Stimulated activated naive CD8-positive, alpha-beta T cell treated with anti-CD3 and anti-CD28 coated beads, Interleukin-15, Interleukin-2, amounts not matched to agents 100 U/mL and 50 U/mL, for 24 hours (primary cell): ENCODE measurements around the gene ITGBL1.

Source experiments
- ATAC-seq: fragments of 150-1000 bp; cut with Tn5 transposase; one replicate; pipeline ENCODE4 v1.10.0; 2021
- DNase-seq: peaks from one replicate; pipeline ENCODE4 v3.0.0; 2021

ITGBL1 gene

DNA sequence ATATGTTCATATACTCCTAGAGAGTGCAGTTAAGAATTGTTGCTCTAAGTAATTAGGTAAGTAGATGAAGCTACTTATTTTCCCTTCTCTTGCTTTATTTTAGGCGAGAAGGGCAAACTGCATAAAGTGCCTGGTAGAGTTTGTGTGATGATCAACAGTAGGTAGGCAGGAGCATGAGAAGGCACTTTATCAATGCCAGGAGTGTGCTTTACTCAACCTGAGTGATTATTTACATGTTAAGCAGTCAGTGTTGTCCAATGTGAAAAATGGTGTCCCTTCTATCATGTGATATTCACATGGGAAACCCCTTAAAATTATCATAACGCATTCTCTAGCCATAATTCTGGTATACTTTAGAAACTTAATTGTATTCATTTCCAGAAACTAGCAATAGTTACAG is 294.0 kb downstream of the ITGBL1 start:
- DNase-seq (no peak), ATAC-seq (no peak)

DNA sequence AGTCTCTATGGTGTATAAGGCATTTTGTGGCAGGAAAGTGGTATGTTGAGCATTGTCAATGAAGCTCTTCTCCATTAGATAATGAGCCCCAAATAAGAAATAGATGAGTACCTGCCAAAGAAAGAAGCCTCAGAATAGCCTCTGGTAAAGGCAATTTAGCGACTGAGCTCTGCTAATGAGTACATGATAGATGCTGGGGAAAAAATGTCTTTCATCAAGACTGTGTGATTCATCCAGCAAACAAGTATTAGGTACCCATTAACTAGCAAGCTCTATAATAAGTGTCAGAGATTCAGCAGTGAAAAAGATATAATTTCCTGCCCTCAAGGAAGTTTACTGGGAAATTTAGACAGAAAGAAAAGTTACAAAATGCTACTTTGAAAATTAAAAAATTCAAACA is 294.6 kb downstream of the ITGBL1 start:
- DNase-seq: no peak
- no peak for ATAC-seq

DNA sequence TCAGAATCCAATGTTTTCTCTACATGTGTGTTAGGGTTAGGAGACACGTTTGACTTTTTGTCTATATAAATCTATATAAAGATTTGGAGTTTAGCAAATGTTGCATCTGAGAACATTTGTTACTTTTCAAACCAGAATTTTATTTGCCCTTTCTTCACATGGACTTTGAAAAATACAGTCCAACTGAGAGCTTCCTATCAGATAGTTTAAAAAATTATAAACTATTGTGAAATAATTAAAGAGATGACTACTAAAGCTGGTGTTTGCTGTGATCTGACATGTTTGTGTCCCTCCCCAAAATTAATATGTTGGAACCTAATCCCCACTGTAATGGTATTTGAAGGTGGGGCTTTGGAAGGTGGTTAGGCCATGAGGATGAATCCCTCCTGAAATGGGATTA is 297.1 kb downstream of the ITGBL1 start:
- ATAC-seq: no peak
- no peak for DNase-seq

DNA sequence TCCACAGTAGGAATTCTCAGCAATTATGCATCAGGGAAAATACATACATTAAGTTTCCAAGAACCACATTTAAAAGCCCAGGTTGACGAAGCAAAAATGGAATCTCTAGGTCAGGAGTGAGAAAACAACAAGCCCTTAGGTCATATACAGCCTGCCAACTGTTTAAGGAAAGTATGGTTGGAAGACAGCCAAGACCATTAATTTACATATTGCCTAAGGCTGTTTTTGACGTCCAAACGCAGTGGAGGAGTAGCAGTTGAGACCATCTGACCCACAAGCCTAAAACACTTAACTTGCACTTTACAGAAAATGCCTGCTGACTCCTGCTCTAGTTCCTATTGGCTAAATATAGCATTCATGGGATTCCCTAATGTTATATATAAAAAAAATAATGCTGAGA is 299.0 kb downstream of the ITGBL1 start:
- no peak for ATAC-seq
- no peak for DNase-seq

DNA sequence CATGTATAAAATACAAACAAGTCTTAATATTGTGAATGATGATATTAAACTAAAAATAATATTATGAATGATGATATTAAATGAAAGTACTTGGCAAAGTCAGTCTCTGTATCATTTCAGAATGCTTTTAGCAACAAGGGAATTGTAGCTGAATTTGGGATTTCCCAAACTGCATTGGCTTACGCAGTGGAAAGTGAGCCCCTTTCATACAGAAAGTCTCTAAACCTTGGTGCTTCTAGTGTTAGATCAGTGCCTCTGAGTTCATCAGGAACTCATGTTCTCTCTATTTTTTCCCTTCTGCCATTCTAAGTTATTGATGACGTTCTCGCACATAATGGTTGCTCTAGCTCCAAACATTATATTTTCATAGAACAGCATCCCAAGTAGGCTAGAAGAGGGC is 300.0 kb downstream of the ITGBL1 start:
- no peak for ATAC-seq

DNA sequence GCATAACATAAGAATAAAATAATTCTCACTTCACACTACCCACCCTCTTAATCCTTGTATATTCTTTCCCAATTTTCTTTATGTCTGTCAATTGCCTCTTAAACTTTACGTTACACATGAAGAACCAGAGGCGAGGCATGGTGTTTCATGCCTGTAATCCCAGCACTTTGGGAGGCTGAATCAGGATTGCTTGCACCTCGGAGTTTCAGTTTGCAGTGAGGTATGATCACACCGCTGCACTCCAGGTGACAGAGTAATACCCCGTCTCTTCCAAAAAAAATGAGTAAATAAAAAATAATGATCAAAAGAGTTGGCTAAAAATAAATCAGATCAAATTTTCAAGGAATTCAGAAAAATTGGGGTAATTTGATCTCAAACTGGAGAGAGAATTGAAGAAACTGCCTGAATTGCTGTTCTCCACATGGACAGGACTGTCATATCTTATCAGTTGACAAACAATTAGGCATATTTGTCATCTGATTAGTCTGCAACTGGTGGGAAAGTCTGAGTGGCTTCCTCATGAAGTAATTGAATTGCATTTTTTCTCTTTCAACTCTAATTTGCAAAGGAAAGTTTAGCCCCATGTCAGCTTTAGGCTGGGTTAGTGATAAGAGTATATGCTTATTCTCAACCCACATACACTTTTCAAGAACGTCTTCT is 302.9 kb downstream of the ITGBL1 start:
- no peak for ATAC-seq
- DNase-seq: no peak

More for the DNA sequence above, 300.0 kb downstream of the ITGBL1 start:
- DNase-seq: no peak

DNA sequence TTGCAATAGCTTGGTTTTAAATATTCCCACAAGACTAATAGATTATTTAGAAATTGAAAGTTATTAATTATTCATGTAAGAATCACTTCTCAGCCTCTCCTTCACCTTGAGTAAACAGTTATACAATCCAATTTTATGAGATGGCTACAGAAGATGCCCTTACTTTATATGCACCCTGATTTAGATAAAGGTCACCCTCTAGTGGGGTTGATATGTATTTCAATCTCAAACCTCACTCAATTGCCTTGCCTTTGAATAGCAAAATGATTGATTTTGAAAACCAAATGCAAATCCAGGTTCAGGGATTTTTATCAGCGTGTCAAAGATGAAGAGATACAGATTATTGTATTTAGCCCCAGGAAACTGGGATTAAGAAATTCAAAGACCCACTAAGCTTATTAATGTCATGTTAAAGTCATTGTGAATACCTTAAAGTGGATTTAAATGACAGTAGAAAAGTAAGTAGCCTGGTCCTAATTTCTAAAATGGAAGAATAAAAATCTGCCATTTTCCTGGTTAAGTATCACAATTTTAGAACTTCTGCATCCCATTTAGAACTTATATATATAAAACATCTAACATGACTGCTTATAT is 305.1 kb downstream of the ITGBL1 start:
- no peak for ATAC-seq

DNA sequence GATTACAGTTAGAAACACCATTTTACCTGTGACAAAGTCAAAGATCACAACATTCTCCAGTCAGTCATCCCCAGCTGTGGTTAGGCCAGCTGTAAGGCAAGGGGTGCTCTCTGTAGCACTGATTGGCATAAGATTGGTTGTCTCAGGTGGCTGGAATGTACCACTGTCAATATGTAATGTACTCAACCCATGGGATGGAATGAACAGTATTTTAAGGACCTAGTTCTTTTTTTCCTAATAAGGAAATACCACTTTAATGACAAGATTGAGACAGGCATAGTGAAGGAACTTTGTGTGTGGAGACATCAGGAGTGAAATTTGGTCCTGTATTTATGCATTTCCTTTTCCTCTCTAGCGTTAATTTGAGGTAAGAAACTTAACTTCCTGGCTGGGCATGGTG is 310.7 kb downstream of the ITGBL1 start:
- DNase-seq: no peak
- ATAC-seq: no peak

More for the DNA sequence above, 305.1 kb downstream of the ITGBL1 start:
- DNase-seq: no peak
